Measurements from ENCODE around the gene CACNA1C.

GRCh38 chr12:2173971-2174370, 121.2 kb downstream of the CACNA1C start:
- TF ChIP-seq EZH2 (IDR thresholded peaks at IDR 0.05; ENCODE audit: borderline replicate concordance, low read length), result no peak
- no peak for TF ChIP-seq CTCF (conservative IDR thresholded peaks at IDR 0.05 in 1 of 2, IDR thresholded peaks at IDR 0.05 in 1 of 2; ENCODE audit: extremely low read depth in 1 of 2, insufficient read depth in 1 of 2, low read depth in 1 of 2, low read length in 2 of 2)
